AG20443 (cell line): ENCODE results near the gene PITPNM3.

Experiments used
- DNase-seq: peaks from one replicate; pipeline ENCODE4 v3.0.0; 2012; ENCODE audit warnings: low spot score, mixed read lengths

The PITPNM3 gene

DNA sequence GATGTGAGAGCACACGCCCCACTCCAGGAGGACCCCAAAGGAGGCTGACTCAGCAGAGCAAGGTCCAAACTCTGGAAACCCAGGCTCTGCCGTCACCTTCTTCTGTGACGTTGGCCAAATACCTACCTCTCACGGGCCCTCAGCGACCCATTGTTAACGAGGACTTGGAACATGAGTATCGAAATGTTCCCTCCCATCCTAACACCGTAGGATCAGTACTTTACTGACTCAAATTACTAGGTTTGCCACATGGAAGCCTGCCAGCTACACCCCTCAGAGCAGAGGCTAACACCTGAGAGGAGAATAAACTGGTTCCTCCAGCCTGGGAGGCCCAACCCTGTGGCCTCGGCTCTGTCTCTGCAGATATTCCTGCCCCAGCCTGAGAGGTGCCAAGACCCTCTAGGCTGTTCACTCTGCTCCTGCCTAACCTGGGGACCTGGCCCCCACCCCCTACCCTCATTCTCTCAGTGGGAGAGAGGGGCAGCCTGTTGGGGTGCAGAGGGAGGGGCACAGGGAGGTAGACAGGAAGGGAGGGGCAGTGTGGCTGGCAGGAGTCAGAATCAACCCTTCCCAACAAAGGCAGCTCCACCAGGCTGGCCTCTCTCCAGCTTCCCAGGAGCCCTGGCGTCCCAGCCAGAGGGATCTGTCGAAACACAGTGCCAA lies 4.4 kb downstream of the PITPNM3 start:
- no peak for DNase-seq

DNA sequence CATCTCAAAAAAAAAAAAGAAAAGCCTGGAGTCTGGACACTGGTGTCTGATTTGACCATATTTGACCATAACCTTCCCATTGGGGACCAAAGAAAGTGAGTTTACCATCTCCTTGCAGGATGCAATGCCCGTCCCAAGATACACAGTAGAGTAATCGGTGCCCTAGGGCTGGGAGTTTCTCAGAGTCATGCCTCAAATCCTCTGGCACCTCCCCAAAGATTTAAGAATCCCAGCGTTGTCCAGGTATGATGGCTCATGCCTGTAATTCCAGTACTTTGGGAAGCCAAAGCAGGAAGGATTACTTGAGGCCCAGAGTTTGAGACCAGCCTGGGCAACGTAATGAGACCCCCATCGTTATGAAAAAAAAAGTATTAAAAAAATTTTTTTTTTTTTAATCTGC lies 5.0 kb downstream of the PITPNM3 start:
- DNase-seq: no peak

DNA sequence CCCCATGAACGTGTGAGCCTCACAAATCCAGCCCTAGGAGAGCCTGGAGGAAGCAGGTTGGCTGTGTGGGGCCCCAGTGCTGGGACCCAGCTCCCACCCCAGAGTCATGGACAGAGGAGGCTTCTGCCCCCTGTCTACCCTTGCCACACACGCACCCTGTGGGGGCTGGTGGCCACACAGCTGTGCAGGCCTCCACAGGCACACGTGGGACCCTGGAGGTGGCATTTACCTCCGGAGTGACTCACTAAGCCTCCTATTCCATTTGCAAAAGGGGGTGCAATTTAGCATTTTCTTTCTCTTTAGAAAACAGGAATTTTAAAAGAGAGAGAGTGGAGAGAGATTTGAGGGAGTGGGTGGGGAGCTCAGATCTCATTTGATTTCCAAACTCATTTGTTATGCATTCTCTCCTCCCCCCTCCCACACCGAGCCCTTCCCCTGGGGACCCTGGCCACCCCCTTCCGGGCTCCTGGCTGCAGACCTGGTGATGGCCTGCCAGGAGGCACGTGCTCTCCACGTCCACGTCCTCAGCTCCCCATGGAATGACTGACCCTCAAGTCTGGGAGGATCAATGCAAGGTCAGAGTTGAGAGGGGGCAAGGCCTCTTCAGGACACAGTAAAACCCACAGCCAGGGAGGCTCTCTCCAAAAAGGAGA lies 6.8 kb downstream of the PITPNM3 start:
- DNase-seq: no peak

DNA sequence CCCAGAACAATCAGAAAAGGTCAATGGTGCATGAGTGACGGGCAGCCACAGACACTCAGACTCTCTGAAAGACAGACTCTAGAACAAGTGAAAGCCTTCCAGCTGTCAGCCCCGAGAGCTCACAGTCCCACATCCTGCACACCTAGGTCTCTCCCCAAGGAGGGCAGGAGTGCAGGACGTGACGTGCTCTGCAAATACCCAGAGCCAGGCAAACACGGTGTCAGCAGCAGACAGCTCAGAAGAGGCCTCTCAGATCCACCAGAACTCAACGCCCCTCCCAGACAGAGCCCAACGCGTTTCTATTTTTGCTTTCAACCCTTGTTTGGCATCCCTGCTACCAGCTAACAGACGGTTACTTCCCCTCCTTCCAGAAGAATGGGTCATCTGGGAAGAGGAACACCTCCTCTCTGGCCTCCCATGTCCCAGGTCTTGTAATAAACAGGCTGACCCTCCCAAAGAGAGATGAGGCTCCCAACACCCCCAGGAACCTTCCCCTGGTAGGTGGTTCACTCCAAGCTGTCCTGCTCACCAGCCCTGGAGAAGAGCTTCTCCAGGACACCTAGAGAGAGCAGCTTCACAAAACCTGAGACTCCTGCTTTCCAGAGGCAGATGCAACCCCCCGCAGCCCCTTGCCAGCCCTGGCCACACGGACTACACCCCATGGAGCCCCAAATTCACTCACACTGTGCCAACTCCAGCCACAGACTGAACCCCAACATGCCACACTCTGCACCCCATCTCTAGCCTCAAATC lies 7.6 kb downstream of the PITPNM3 start:
- no peak for DNase-seq

DNA sequence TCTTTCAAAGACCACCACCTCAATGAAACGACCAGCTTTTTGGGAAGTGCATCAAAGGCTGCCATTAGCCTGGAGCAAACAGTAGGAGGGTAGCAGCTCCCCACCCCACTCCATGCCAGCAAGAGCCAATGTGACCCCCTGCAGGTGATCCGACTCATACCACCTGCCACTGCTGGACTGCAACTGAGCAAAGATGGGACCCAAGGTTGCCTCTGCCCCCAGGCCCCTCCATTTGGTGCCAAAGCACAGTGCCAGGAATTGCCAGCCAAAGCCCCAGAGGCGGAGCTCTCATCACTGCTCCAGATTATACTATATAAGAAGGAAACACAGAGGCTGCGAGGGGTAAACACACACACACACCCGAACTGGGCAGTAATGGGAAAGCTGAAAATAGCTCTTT lies 8.3 kb downstream of the PITPNM3 start:
- DNase-seq: no peak

DNA sequence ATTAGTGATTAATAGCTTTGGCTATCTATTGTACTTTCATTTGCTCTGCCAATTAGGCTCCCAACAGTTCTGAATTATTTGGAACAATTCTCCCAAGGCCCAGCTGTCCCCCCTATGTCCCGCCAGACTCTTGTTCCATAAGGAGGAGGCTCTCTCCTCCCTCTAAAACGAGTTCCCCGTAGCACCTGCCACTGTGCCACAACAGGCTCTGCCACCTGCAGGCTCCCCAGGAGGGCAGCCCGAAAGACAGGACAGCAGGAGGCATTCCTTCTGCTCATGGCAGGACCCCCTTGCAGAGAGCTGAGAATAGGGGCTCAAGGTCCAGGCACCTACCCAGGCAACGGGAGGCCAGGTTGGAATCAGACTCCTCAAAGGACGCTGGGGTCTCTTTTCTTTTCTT lies 9.0 kb downstream of the PITPNM3 start:
- DNase-seq: no peak

DNA sequence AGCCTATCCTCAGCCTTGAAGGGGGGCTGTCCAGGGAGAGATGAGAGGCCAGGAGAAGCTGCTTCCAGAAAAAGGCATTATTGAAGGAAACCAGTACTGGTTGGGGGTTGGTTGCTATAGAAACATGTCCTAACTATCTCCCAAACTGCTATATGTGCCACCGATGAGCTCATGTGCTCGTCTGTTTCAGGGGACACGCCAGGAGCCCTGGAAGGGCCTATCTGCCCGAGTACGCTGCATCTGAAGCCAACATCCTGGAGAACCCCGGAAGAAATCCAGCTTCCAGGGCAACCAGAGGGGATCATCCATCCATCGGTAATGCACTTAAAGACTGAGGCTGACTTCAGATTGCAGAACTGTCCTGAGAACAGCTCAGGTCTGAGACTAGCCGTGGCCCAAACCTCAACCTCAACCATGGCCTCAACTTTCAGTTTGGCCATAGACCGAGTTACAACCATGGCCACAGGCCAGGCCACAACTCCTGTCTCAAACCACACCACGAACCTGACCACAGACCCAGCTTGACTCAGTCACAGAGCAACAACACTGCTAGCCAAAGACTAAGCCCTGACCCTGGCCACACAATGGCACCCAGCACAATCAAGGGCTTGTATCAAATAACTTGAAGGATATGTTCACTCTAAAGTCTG lies 10.2 kb downstream of the PITPNM3 start:
- DNase-seq: peak; percentile 80

DNA sequence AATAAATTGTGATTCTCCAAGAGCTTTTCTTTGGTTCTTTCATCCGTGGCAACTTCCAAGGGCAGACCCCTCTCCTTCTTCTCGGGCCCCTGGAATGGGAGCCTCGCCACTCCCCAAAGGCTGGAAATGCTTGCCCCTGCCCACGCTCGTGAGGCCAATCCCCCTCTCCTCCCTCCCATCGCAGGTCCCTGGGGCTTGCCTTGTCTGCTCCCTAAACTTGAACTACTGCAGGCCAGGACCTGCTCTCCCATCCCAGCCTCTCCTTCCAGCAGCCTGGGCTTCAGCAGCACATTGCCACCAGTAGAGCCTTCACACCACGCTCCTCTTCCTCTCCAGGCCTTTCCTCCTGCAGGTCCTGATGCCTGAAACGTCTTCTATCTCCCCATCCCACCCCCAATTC lies 11.1 kb downstream of the PITPNM3 start:
- no peak for DNase-seq

DNA sequence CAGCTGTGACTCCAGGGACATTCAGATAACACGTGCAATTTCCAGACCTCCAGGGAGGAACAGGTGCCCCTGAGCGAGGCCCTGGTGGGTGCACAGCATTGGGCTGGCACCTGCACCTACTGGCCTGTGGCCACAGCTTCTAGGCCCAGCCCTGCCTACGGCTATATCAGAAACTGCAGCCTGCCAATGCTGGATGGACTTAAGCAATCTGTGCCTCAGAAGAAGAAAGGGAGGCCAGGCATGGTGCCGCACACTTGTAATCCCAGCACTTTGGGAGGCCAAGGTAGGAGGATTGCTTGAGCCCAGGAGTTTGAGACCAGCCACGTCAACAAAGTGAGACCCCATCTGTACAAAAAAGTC lies 12.4 kb downstream of the PITPNM3 start:
- DNase-seq: no peak

DNA sequence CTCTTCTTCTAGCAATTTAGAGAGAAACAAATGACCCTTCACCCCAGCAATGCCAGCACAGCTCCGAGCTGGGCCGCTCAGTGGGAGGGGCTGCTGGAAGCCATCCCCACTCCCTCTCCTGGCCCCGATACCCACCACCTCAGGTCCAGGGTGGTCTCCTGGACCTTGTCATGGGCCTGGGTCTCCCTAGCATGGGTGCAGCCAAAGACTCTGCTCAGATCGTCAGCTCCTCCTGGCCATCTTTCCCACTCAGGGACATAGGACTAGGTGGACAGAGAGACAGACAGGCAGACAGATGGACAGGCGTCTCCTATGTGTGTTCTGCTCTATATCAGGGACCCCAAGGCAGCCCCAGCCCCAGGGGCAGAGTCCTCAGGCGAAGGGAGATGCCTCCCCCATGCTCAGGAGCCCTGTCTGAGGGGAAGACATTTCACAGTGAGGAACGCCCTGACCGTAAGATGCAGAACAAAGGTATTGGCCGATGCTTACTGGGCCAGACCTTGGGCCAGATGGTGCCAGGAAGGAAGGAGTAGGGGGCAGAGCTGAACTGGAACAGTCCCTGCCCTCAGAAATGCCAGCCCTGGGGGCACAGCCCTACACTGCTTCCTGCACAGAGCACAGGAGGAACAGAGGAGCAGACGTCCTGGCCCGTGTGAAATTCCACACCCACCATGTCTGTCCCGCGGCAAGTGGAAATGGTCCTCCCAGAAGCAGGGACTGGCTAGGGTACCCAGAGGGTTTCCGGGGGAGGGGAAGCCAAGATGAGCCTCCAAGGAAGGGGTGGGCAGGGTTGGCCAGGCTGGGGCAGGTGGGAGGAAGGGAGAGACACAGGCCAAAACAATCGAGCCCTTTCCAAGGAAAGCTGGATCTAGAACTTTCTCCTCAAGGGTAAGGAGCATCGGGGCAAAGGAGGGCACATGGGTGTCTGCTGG lies 13.0 kb downstream of the PITPNM3 start:
- no peak for DNase-seq

DNA sequence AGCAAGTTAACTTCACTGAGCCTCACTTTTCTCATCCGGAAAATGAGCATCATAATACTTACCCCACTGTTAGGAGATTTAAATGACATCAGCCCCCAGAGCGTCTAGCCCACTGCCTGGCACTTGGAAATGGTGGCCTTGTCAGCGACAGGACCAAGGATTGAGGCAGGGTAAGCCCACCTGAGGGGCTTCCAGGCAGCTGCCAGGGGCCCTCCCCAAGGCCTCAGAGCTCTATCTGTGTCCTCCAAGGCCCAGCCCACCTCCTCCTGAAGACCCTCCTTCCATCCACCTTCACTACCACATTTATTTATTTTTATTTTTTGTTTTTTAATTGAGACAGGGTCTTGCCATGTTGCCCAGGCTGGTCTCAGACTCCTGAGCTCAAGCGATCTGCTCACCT lies 13.8 kb downstream of the PITPNM3 start:
- DNase-seq: no peak

DNA sequence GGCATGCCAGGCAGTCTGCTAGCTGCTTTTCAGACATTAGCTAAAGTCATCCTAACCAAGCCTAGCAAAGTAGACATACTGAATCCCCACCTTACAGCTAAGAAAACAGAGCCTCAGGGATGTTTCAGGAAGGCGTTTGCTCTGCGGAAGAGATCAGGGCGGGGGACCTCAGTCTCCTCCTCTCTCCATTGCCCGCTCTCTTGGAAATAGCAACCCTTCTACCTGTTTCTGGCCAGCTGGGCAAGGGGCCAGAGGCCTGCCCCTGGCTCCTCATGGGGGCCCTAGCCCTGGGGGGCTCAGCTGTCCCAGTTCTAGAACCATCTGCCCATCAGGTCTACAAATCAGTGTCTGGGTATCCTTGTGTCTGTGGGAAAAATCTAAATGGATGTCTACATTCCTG lies 14.5 kb downstream of the PITPNM3 start:
- DNase-seq: no peak

DNA sequence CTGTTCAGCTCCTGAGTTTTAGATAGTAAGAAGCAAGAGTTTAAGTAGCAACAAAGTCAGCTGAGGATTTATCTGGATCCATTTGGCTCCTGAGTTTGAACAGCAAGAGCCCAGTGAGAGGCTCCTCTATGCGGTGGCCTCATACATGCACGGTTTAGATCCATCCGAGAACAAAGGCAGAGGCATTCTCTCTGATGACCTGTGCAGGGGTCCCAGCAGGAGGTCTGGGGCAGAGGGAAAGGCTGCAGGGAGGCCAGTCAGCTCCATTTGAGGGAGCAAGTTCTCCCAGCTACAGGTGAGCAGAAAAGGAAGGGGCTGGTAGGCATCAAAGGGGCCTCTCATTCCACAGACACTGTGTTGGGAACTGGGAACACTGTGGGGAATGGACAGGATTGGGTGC lies 16.5 kb downstream of the PITPNM3 start:
- DNase-seq: no peak

DNA sequence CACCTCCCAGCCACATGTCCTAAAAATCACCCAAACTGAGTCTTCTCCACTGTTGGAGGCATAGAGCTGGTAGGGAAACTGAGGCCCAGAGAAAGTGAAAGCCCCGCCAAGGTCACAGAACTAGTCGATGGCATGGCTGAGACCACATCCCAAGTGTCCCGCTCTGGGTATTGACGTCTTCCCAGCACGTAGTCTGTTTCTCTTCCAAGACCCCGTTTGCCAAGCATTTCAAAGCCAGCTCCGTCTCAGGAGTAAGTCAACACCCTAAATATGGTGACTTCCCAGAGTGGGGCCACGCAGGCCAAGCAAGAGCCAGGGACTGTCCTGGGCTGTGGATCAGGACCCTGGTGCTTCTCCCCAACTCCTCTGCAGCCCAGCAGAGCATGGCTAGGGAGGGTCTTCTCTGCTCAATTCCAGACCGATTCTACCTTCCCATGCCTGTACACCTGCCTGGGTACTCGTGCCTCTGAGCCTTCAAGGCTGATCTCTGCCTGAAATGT lies 19.7 kb downstream of the PITPNM3 start:
- DNase-seq: no peak

DNA sequence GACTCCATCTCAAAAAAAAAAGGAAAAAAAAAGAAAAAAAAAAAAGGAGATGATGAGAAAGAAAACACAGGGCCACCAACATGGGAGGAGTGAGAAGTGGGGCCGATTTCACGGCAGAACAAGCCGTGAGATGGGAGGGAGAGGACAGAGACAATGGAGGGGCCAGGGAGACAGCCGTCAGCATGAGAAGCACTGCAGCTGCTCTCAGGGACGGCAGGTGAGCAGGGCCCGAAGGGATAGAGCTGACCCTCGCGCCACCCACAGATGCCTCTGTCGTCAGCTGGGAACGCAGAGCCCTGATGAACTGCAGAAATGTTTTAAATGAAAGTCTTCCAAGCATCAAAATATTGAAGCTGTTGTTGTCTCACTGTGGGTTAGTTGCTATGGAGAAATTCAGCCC lies 20.3 kb downstream of the PITPNM3 start:
- no peak for DNase-seq

DNA sequence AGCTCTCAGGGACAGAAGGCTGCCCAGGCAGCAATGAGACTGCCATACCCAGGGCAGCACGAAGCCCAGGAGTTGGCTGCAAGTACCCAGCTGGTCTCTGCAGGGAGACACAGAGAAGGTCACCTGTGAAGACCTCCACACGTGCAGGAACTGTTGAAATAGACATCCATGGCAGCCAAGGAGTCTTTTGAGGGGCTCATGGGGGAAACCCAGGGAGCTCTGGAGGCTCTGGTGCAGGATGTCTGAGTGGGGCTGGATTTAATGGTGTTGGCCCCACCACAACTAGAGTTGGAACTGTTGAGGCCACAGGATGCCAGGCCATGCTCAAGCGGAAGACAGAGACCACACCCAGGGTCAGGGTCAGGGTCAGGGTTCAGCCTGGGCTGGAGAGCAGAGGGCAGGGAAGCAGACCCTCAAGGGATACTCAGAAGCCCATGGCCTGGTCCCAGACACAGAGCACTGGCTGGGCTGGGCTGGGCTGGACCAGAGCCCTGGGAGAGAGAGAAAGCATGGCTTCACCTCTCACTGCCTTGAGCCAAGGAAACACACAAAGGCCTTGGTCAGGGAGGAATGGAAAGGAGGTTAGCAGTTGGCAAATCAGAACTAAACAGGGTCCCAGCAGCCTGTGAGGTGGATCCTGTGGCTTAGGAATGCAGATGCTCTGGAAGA lies 21.4 kb downstream of the PITPNM3 start:
- DNase-seq: no peak

DNA sequence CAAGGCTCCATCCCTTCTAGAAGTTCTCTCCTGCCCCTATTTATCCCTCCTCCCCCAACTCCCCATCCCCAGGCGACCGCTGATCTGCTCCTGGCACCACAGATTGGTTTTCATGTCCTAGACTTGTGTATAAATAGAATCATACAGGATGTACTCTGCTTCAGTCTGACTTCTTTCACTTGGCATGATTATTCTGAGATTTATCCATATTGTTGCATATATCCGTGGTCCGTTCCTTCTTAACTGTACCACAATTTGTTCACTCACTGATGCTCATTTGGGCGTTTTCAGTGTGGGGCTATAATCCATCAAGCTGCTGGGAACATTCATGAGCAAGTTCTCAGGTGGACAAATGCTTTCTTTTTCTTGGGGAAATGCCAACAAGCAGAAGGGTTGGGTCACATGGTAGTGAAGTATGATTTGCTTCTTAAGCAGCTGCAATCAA lies 23.9 kb downstream of the PITPNM3 start:
- no peak for DNase-seq

DNA sequence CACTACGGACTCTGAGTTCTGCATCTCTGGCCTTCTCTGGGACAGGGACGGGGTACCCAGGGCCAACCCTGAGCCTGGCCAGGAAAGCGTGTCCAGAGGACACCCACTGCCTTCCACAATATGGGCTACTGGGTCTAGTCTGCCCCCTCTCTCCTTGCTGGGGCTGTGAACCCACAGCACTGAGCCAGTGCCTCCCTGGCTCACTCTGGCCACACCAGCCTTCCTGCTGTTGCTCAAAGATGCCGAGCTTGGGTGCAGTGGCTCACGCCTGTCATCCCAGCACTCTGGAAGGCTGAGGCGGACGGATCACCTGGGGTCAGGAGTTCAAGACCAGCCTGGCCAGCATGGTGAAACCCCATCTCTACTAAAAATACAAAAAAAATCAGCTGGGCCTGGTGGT lies 24.8 kb downstream of the PITPNM3 start:
- no peak for DNase-seq

DNA sequence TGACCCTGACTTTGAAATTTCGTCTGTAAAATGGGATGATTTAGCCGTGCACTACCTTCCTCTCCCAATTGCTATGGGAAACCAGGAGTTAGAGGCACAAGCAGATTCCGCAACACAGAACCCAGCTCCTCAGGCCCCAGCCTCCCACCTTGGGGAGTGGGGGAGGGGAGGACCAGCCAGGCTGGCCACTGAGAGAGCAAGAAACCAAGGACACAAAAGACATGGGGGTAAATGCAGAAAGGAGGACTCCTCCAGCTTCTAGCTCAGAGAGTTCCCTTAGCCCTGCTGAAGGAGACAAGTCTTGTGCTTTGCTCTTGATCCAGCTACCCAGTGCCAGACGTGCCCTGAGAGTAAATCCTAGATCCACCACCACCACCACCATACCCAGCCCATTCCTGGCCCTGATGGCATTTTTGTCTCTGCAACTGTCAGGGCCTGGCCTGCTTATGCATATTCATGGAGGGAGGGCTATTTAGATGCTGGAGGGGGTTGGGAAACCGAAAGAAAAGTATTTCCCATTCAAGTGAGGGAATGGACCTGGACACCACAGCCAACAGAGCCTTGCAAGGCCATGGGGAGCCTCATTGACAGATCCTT lies 25.9 kb downstream of the PITPNM3 start:
- DNase-seq: no peak

DNA sequence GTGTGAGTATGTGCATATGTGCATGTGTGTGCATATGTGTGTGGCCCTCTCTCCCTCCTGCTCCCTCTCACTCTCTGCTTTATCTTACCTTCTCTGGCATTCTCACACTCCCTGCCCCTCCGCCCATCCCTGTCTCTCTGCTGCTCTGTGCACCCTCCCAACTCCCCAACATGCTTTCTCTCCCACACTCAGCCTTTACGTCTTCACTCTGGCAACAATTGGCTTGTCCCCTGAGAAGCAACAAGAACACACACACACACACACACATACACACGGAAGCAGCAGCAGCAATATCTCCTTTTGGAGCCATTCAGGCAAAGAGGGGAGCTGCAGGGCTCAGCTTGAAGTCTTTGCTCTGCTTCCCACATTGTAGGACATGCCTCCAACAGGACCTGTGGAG lies 27.8 kb downstream of the PITPNM3 start:
- no peak for DNase-seq
